ENCODE data around the gene SLC25A4. TPM values are rescaled to one million over a fixed set of nuclear protein-coding genes. Genes with fewer than 3 reads are reported as not detected.

Gene SLC25A4
- polyA plus RNA-seq, 1 experiment = 29.2 TPM

DNA sequence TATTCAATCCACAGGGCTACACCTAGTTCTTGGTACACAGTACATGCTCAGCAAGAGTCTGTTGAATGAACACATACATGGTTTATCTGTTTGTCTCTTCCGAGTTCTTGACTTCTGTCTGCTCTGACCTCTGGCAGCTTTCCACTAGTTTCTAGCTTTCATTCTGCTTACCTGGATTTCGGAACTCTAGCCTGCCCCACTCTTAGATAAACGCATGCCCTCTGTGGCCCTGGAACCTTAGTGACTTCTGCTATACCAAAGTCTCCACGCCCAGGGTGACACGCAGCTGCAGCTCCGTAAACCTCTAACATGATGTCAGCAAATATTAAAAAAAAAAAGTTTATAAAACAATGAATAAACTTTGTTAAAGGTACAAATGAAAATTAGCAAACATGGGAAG, 1.3 kb upstream of the SLC25A4 start:
- no peak for DNase-seq (ENCODE audit: low read depth)
- ChIA-PET POLR2A (no interaction called here), CTCF (interaction anchor here (1.1 to 1.9 kb wide), 3 partner anchors 41 to 102 kb away, joined by 3 to 5 read pairs (median 4); no protein-coding TSS in a partner anchor)
- peaks cover 5% of the 10 kb centered on the region for H3K36me3 ChIP-seq (ENCODE audit: control insufficient read depth, insufficient read depth, low read length)
- H3K27me3 ChIP-seq (ENCODE audit: control insufficient read depth, insufficient read depth, low read length) = peaks cover 4% of the 10 kb centered on the region
- TF ChIP-seq, protein P1, sequence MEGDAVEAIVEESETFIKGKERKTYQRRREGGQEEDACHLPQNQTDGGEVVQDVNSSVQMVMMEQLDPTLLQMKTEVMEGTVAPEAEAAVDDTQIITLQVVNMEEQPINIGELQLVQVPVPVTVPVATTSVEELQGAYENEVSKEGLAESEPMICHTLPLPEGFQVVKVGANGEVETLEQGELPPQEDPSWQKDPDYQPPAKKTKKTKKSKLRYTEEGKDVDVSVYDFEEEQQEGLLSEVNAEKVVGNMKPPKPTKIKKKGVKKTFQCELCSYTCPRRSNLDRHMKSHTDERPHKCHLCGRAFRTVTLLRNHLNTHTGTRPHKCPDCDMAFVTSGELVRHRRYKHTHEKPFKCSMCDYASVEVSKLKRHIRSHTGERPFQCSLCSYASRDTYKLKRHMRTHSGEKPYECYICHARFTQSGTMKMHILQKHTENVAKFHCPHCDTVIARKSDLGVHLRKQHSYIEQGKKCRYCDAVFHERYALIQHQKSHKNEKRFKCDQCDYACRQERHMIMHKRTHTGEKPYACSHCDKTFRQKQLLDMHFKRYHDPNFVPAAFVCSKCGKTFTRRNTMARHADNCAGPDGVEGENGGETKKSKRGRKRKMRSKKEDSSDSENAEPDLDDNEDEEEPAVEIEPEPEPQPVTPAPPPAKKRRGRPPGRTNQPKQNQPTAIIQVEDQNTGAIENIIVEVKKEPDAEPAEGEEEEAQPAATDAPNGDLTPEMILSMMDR (IDR thresholded peaks at IDR 0.05; ENCODE audit: insufficient read depth, low read depth, low read length) = no peak
- no peak overlapping the region for H3K4me3 ChIP-seq (ENCODE audit: low read depth, low read length)

DNA sequence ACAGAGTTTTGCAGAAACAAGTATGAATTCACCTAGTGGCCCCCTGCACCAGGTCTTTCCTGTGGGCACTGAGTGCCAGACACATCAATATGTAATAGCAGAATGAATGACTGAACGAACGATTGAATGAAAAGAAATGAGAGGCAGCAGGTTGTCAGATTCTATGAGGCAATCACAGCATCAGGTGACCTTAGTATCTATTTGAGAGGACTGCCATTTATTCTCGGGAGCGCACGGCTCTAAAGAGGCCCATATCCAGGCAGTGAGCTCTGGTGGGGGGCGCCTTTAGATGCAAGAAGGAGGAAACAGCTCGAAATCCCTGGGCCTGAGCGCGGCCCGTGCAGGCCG, 528 bp upstream of the SLC25A4 start:
- Histone ChIP-seq H3K27me3 (ENCODE audit: control insufficient read depth, insufficient read depth, low read length) (peaks cover 2% of the 10 kb centered on the region; the same call in 1 of the 2 replicates), H3K4me3 (ENCODE audit: low read depth, low read length) (peak overlapping the region; percentile 55), H3K36me3 (ENCODE audit: control insufficient read depth, insufficient read depth, low read length) (peaks cover 5% of the 10 kb centered on the region)
- ChIA-PET POLR2A (no interaction called here), CTCF (interaction anchor here (0.8 to 1.5 kb wide), 7 partner anchors 8 to 138 kb away, joined by 3 to 5 read pairs (median 4); no protein-coding TSS in a partner anchor)
- no peak for DNase-seq (ENCODE audit: low read depth)
- TF ChIP-seq, protein P1 (IDR thresholded peaks at IDR 0.05; ENCODE audit: insufficient read depth, low read depth, low read length) = no peak

DNA sequence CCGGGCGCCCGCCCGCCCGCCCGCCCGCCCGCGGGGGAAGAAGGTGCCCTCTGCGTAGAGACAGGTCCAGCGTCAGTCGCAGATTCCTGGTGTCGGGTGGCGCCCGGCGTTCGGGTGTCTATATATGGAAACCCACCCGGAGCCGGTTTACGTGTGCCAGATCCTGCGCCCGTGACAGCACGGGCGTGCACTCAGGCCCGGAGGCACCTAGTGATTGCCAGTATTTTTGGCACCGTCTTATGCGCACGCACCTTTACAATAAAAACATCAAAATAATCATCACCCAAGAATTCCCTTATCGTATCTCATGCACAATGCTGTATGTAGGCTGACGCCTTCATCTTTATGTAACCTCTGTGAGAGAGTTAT, 519 bp downstream of the SLC25A4 start:
- CTCF ChIA-PET = interaction anchor here (0.6 to 1.4 kb wide), 9 partner anchors 9 to 886 kb away, joined by 3 to 5 read pairs (median 3); no protein-coding TSS in a partner anchor
- Histone ChIP-seq H3K27me3 (ENCODE audit: control insufficient read depth, insufficient read depth, low read length) (peaks cover 2% of the 10 kb centered on the region; the same call in 1 of the 2 replicates), H3K36me3 (ENCODE audit: control insufficient read depth, insufficient read depth, low read length) (peaks cover 5% of the 10 kb centered on the region), H3K4me3 (ENCODE audit: low read depth, low read length) (peak overlapping the region; percentile 55)
- POLR2A ChIA-PET = no interaction called here
- no peak for DNase-seq (ENCODE audit: low read depth)
- TF ChIP-seq, protein P1 (IDR thresholded peaks at IDR 0.05; ENCODE audit: insufficient read depth, low read depth, low read length) = no peak

GRCh38 chr4:185144601-185145240, 1.7 kb downstream of the SLC25A4 start:
- POLR2A ChIA-PET = no interaction called here
- CTCF ChIA-PET = no interaction called here
- H3K27me3 ChIP-seq (ENCODE audit: control insufficient read depth, insufficient read depth, low read length) = no peaks in the 10 kb centered on the region
- DNase-seq (ENCODE audit: low read depth) = no peak
- H3K4me3 ChIP-seq (ENCODE audit: low read depth, low read length) = no peak overlapping the region
- peaks cover 7% of the 10 kb centered on the region for H3K36me3 ChIP-seq (ENCODE audit: control insufficient read depth, insufficient read depth, low read length)
- TF ChIP-seq, protein P1 (IDR thresholded peaks at IDR 0.05; ENCODE audit: insufficient read depth, low read depth, low read length) = no peak

GRCh38 chr4:185145572-185145971, 2.5 kb downstream of the SLC25A4 start:
- CTCF ChIA-PET = interaction anchor here (0.8 kb wide), 1 partner anchor 10 kb away, joined by 6 read pairs; no protein-coding TSS in a partner anchor
- Histone ChIP-seq H3K27me3 (ENCODE audit: control insufficient read depth, insufficient read depth, low read length) (no peaks in the 10 kb centered on the region), H3K4me3 (ENCODE audit: low read depth, low read length) (no peak overlapping the region), H3K36me3 (ENCODE audit: control insufficient read depth, insufficient read depth, low read length) (peaks cover 7% of the 10 kb centered on the region)
- no peak for DNase-seq (ENCODE audit: low read depth)
- POLR2A ChIA-PET = no interaction called here
- TF ChIP-seq, protein P1 (IDR thresholded peaks at IDR 0.05; ENCODE audit: insufficient read depth, low read depth, low read length) = no peak
